GM21381 (cell line): ENCODE measurements around the gene ZNF511.
A peak's percentile ranks its signal among the peaks of the same experiment; 100 is the strongest.
"Not testable (repeated sequence)": the region's sequence is repeated elsewhere in the genome, so short reads cannot be mapped to it uniquely, and the experiment has no call there.

Source experiments
- ATAC-seq: cut with Tn5 transposase; IDR thresholded peaks from one replicate; pipeline ENCODE4 v1.9.1; 2021; ENCODE audit warnings: mild to moderate bottlenecking, moderate library complexity; ENCODE audit not compliant: unreplicated experiment

Gene ZNF511

DNA sequence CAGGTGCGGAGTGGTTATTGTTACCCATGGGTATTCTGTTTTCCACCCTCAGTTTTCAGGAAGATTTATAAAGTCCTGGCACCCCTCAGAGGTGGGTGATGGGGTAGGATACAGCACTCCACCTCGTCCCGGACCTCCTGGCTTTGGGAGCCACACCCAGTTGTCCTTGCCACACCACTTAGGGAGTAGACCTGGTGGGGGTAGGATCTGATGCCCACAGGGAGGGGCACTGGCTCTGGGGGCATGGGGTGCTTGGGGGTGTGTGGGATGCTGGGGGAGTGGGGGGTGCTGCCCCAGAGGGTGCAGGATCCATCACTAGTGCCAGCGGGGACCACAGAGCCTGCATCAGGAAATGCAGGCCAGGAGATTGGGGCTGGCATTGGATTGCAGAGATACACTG is 4.5 kb downstream of the ZNF511 start:
- no peak for ATAC-seq

DNA sequence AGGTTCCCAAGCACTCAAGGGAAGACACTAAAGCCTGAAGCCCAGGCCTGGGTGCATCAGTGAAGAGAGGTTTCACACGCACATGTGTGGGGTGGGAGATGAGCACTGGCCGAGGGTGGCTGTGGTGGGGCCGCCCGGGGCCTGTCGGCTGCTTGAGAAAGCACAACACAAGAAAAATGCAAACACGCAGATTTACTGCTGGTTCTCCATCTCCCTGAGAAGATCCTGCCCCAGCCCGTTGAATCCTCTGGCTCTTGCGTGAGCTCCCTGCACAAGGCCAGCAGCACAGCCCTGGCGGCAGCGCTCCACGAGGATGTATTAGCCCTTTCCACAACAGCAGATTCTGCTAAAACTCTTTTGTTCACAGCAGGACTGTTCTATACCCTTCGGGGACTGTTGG is 6.2 kb downstream of the ZNF511 start:
- no peak for ATAC-seq

DNA sequence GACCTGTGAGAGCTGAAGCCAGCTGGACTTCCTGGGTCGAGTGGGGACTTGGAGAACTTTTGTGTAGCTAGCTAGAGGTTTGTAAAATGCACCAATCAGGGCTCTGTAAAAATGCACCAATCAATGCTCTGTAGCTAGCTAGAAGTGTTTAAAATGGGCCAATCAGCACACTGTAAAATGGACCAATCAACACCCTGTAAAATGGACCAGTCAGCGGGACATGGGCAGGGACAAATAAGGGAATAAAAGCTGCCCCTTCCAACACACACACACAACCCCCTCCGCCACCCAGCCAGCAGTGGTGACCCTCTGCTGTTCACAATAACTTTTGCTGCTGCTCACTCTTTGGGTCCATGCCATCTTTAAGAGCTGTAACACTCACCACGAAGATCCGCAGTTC is 7.1 kb downstream of the ZNF511 start:
- no peak for ATAC-seq

DNA sequence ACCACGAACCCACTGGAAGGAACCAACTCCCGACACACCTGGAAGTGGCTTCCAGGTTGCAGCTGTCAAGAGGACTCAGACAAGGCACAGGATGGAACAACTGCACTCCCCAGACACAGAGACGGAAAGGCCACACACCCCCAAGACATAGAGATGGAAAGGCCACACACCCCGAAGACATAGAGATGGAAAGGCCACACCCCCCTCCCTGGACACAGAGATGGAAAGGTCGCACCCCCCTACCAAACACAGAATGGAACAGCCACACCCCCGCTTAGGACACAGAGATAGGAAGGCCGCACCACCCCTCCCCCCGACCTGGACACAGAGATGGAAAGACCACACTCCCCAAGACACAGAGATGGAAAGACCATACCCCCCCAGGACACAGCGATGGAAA is 7.6 kb downstream of the ZNF511 start:
- no peak for ATAC-seq

DNA sequence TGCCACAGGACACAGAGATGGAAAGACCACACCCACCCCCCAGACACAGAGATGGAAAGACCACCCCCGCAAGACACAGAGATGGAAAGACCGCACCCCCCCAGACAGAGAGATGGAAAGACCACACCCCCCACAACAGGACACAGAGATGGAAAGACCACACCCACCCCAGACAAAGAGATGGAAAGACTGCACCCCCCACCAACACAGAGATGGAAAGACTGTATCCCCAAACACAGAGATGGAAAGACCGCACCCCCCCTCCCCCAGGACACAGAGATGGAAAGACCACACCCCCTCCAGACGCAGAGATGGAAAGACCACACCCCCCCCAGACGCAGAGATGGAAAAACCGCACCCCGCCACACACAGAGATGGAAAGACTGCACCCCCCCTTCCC is 8.0 kb downstream of the ZNF511 start:
- no peak for ATAC-seq

DNA sequence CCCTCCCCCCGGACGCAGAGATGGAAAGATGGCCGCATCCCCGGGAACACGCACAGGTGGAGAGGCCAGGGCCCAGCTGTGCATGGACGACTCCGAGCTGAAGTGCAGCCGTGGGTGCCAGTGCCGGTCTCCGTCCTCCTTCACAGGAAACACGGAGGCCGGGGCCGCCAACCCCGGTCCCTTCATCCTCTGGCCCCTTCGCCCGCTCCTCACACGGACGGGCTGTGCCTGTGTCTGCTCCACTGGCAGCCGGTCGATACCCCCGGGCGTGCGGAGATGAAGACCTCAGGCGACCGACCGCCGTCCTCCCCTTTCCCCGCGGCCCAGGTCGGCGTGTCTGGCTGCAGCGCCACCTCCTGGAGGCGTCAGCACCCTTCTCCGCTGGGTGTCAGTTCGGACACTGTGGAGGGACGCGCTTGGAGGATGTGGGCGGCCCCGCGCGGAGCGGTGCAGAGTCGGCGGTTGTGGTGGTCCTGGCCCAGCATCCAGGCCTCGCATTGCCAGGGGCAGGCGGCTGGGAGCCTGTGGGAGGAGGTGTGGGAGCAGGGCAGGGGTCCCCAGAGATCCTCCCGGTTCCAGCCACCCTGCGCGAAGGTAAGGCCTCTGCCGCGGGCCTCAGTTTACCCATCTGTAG is 9.9 kb downstream of the ZNF511 start:
- ATAC-seq: peak; percentile 77

DNA sequence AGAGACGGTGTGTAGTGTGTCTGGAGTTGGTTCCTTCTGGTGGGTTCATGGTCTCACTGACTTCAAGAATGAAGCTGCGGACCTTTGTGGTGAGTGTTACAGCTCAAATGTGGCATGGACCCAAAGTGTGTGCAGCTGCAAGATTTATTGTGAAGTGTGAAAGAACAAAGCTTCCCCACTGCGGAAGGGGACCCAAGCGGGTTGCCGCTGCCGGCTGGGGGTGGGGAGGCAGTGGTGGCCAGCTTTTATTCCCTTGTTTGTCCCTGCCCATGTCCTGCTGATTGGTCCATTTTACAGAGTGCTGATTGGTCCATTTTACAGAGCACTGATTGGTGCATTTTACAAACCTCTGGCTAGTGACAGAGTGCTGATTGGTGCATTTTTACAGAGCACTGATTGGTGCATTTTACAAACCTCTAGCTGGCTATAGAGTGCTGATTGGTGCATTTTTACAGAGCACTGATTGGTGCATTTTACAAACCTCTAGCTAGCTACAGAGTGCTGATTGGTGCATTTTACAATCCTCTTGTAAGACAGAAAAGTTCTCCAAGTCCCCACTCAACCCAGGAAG is 12.2 kb downstream of the ZNF511 start:
- ATAC-seq: not testable (repeated sequence)

DNA sequence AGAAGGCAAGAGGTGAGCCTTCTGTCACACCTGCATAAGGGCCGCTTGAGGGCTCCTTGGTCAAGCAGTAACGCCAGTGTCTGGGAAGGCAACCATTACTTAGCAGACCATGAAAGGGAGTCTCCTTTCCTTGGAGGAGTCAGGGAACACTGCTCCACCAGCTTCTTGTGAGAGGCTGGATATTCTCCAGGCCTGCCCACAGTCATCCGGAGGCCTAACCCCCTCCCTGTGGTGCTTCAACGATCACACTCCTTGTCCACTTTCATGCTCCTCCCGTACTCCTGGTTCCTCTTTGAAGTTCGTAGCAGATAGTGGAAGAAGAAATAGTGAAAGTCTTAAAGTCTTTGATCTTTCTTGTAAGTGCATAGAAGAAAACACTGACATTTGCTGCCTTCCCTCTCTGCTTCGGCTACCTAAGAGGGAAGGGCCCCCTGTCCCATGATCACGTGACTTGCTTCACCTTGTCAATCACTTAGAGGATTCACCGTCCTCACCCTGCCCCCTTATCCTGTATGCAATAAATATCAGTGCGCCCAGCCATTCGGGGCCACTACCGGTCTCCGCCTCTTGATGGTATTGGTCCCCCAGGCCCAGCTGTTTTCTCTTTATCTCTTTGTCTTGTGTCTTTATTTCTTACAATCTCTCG is 13.5 kb downstream of the ZNF511 start:
- not testable (repeated sequence) for ATAC-seq

DNA sequence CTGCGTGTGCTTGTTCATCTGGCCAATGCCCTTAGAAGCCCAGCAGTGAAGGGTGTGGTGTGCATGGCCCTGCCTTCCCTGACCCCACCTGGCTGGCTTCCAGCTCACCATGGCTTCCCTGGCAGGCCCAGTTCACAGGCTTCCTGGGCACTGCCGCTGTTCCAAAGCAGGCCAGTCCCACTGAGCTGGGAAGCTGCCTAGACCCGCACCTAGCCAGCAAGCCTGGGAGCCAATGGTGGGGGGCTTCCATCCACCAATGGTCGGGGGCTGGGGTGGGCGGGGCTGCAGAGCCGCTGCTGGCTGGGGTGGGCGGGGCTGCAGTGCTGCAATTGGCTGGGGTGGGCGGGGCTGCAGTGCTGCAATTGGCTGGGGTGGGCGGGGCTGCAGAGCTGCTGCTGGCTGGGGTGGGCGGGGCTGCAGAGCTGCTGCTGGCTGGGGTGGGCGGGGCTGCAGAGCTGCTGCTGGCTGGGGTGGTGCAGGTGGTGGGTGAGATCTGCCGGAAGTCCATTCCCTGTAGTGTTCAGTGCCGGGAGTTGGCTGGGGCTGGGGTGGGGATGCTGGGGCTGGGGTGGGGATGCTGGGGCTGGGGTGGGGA is 15.6 kb downstream of the ZNF511 start:
- no peak for ATAC-seq

DNA sequence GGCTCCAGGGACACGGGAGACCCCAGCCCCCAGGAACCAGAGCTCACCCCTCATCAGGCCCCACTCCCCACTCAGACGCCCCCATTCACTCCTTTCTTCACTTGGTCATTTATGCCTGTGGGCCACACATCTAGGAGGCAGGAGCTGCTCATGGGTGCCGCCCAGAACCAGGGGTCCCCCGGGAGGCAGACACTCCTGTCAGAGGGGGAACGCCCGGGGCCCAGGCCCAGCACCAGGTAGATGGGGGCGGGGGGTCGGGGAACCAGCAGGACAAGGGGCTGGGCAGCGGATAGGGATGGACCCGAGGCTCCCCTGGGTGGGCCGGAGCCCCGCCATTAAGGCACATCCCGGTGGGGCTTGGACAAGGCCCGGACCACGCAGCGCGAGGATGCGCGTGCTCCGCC is 16.1 kb downstream of the ZNF511 start:
- ATAC-seq: no peak

DNA sequence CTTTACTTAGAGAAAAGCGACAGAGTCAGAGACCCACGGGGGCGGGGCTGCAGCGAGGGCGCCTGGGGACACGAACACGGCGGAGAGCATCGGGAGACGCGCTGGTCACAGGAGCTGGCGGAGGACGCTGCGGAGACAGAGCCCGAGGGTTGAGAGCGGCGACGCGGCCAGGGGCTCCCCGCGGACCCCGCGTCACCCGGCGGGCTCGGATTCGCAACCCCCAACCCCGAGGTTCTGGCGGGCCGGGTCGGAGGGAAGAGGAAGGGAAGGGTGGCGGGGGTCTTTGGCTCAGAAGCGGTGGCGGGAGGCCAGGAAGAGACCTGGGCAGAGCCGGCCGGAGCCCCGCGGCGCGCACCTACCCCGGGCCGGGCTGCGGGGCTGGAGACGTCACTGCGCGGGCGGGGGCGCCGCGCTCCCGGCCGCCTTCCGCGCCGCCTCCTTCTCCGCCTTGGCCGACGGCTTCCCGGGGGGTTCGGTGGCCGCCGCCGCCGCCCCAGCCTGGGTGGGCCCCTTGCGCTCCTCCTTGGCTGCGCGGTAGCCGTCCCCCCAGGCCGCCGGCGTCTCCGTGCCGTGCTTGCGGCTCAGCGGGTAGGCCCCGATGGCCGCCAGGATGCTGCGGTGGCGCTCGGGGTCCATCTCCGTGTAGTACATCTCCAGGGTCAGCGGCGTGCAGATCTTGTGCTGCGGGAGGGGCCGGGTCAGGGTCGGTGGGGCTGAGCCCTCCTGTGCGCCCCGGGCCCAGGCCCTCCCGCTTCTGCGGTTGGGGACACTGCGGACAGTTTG is 16.9 kb downstream of the ZNF511 start:
- no peak for ATAC-seq

DNA sequence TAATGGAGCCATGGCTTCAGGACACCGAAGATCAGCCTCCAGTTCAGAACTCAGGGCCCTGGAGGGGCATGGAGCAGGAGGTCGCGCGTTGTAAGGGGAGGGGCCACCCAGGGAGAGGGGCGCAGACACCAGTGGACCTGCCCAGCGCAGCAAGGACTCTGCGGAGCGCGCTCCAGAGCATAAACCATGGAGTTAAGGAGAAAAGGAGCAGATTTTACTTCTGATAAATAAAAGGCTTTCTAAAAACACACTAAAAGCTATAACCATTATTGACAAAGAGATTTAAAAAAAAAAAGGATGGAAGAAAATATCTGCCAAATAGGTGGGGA is 17.5 kb downstream of the ZNF511 start:
- ATAC-seq: no peak

DNA sequence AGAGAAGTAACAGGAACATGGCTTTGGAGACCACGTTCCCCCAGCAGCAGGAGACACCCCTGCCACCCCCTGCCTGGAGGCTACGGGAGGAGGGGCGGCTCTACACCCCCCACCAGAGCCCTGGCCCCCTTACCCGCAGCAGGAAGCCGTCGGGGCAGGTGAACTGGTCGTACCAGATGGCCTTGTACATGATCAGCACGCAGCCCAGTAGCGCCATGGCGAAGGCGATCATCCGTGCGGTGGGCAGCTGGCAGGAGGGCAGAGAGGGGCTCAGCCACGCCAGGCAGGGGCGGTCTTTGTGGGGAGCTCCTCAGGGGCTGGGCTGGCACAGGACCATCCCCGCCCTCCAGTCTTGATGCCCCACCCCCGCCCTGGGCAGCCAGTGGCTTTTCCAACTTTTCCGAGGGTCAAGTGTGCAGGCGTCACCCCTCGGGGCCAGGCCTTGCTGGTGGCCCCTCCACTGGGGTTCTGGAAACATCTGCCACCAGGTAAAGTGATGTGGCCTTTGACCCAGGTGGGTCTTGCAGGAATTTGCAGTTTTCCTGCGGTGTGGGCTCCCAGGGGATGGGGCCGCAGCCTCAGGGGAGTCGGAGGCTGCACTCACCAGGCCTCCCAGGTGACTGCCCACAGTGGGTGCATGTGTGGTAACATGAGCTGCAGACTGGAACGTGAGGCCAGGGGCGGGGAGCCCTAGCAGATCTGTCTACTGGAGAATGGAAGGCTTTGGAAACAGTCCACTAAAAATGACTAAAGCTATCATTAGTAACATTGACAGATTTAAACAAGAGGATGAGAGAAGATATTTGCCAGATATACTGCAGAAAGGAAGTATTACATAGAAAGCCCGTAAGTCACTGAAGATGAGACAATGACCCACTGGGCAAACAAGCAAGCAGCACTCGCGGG is 18.3 kb downstream of the ZNF511 start:
- no peak for ATAC-seq

DNA sequence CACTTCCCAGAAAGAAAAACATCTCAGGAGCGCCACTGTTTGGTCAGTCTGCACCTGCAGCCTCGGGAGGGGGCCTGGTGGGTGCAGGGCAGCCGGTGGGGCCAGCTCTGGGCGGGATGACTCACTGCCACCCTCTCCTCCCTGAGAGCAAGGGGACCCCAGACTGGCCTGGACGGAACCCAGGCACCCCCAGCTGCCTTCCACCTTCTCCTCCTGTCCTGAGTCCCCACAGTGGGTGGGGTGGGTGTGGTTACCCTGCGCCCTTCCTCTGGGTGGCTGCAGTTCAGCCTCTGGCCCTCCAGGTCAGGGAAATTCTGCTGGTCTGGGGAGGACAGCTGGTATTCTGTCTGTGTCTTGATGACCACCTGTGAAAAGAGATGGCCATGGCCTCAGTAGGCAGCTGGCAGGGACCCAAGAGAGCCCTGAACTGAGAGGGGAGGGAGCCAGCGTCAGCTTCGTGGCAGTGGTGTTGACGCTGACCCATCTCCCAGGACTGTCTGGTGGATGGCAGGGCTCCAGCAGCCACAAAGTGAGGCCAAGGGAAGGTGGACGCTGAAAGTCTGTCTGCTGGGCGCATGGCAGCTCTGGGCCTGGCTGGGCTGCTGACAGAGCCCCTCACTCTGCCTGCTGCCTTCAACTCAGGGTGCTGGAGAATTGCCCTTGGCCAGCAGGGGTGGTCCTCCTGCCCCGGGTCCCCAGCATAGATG is 19.1 kb downstream of the ZNF511 start:
- no peak for ATAC-seq

DNA sequence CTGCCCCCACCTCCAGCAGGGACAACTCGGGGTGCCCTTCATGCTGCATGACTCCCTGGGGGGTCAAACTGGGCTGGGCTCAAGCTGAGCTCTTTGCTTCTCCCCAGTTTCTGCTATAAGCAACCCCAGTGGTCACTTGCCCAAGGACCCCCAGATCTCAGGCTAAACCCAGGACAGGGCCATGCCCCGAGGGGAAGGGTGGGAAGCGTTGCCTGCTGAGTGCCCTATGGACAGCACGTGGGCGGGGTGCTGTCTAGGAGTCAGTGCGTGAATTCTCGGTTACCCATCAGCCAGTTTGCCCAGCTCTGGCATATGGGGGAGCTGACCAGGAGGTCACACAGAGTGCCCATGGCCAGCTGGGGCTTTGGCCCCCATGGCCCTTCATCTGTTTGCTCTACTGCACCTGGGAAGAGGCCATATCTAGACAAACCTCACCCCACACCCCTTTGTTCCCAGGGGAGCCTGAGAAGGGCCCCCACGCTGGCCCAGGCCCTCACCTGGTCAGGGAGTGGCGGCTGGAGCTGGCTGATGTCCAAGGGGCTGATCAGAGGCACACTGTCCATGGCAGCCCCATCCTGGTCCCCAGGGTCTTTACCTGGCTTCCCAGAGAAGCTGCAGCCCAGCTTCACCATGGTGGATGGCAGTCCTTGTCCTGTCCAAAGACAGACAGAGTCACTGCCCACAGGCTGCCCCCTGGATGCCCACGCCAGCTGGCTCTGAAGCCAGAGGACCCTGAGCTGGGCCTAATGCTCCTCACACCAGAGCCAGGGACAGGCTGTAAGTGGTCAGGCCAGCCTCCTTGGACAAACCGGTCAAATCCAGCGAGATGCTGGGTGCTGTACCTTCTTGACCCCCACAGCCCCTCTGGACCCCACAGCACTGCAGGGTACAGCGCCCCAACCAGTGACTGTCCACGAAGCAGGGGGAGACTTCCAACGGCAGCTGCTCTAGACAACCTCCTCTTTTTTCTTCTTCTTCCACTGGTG is 19.9 kb downstream of the ZNF511 start:
- no peak for ATAC-seq

DNA sequence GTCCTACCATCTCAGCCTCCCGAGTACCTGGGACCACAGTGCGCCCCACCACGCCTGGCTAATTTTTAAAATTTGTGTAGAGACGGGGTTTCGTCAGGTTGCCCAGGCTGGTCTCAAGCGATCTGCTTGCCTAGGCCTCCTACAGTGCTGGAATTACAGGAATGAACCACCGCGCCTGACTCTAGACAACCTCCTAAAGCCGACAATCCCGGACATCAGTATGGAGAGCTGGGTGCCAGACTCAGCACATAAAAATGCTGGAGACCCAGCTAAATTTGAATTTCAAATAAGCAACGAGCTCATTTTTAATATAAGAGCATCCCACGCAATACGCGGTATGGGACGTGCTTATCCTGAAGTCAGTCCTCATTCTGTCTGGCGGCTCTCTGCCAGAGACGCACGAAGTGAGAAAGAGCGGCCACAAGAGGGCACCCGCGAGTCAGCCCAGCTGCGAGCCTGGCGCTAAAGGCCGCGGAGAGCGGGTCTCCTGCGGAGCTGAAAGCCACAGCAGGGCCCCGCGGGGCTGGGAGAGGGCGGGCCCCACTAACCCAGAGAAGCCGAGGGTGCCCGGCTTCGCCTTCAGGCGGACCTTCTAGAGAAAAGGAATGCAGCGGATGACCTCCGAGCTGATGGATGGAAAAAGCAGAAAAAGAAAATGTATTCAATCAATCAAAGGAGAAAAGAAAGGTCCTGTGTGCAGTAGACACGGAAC is 20.9 kb downstream of the ZNF511 start:
- ATAC-seq: peak; percentile 74

DNA sequence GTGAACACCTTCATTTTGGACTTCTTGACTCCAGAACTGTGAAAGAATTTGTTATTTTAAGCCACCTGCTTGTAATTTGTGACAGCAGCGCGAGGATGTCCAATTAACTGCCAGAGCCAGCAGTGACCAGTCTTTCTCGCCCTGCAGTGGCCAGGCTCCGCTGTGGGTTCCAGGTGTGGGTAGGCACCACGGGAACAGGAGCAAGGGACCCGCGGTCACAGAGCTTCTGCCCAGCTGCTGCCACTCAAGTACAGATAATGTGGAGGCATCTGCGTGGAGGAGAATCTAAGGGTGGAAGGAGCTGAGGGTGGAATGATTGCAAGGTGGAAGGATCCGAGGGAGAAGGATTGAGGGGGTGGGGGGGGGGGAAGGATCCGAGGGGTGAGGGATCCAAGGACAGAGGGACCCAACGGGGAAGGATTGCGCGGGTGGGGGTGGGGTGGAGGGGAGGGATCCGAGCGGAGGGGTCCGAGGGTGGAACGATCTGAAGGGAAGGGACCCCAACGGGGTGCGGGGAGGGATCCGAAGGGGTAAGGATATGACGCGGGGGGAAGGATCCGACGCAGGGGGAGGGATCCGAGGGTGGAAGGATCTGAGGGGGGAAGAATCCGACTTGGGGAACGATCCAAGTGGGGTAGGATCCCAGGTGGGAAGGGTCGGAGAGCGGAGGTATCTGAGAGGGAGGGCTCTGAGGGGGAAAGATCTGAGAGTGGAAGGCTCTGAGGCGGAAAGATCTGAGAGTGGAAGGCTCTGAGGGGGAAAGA is 24.4 kb downstream of the ZNF511 start:
- ATAC-seq: no peak
